HepG2 (cell line): Measurements from ENCODE around the gene CST11. TPM values are rescaled to one million over a fixed set of nuclear protein-coding genes. Genes with fewer than 3 reads are reported as not detected.

ENCODE experiments used
- ATF3 ChIP-seq: sonication (generic); formaldehyde crosslinking; IDR thresholded peaks from 2 replicates; pipeline ENCODE4 v1.4.0; 2020; ENCODE audit warnings: missing genetic modification reagents
- BRF2 ChIP-seq: sonication (generic); formaldehyde crosslinking; IDR thresholded peaks from 2 replicates; pipeline ENCODE4 v1.8.1; 2022; ENCODE audit warnings: mild to moderate bottlenecking, missing genetic modification reagents
- CERS6 ChIP-seq: sonication (generic); formaldehyde crosslinking; IDR thresholded peaks from 2 replicates; pipeline ENCODE4 v1.5.0; 2020; ENCODE audit warnings: missing genetic modification reagents
- CSRNP1 ChIP-seq: sonication (generic); formaldehyde crosslinking; IDR thresholded peaks from 2 replicates; pipeline ENCODE4 v1.8.1; 2023; ENCODE audit warnings: mild to moderate bottlenecking, missing genetic modification reagents
- EZH2 ChIP-seq: conservative IDR thresholded peaks from 2 replicates; pipeline ENCODE4 v1.6.1; 2012; ENCODE audit warnings: mild to moderate bottlenecking, low read depth, low read length, moderate library complexity
- IRF2 ChIP-seq: IDR thresholded peaks from 2 replicates; pipeline ENCODE4 v1.6.1; 2018; ENCODE audit warnings: missing genetic modification reagents, missing compliant biosample characterization
- ISL2 ChIP-seq: sonication (generic); formaldehyde crosslinking; IDR thresholded peaks from 2 replicates; pipeline ENCODE4 v1.5.0; 2020; ENCODE audit warnings: missing genetic modification reagents
- KDM2A ChIP-seq: sonication (generic); formaldehyde crosslinking; IDR thresholded peaks from 2 replicates; pipeline ENCODE4 v1.4.0; 2020; ENCODE audit warnings: low read depth, missing genetic modification reagents, borderline replicate concordance
- MED13 ChIP-seq: sonication (generic); formaldehyde crosslinking; IDR thresholded peaks from 2 replicates; pipeline ENCODE4 v1.5.0; 2020; ENCODE audit warnings: missing genetic modification reagents
- PCBP2 ChIP-seq: fragments of 200-400 bp; formaldehyde crosslinking; optimal IDR thresholded peaks from 2 replicates; pipeline ENCODE3; 2018; ENCODE audit warnings: low read length, low read depth; ENCODE audit not compliant: poor library complexity, severe bottlenecking
- PPARG ChIP-seq: conservative IDR thresholded peaks from 2 replicates; pipeline ENCODE4 v1.6.1; 2016; ENCODE audit warnings: missing biosample characterization, missing genetic modification reagents
- RARA ChIP-seq: IDR thresholded peaks from 2 replicates; pipeline ENCODE4 v1.6.1; 2016; ENCODE audit warnings: missing genetic modification reagents, missing compliant biosample characterization
- ZBTB1 ChIP-seq: sonication (generic); formaldehyde crosslinking; IDR thresholded peaks from 2 replicates; pipeline ENCODE4 v1.4.0; 2020; ENCODE audit warnings: missing genetic modification reagents, borderline replicate concordance
- ZFY ChIP-seq: sonication (generic); formaldehyde crosslinking; IDR thresholded peaks from 2 replicates; pipeline ENCODE4 v1.4.0; 2020; ENCODE audit warnings: missing genetic modification reagents
- ZNF124 ChIP-seq: sonication (generic); formaldehyde crosslinking; IDR thresholded peaks from 2 replicates; pipeline ENCODE4 v1.4.0; 2020; ENCODE audit warnings: missing genetic modification reagents
- ZNF292 ChIP-seq: sonication (generic); formaldehyde crosslinking; IDR thresholded peaks from 2 replicates; pipeline ENCODE4 v1.8.1; 2022; ENCODE audit warnings: mild to moderate bottlenecking, low read depth, missing genetic modification reagents, borderline replicate concordance
- ZNF329 ChIP-seq: sonication (generic); formaldehyde crosslinking; IDR thresholded peaks from 2 replicates; pipeline ENCODE4 v1.9.0; 2021; ENCODE audit warnings: low read depth, mild to moderate bottlenecking, missing genetic modification reagents
- ZNF558 ChIP-seq: sonication (generic); formaldehyde crosslinking; IDR thresholded peaks from 2 replicates; pipeline ENCODE4 v1.9.0; 2022; ENCODE audit warnings: mild to moderate bottlenecking, missing genetic modification reagents, borderline replicate concordance
- ZNF589 ChIP-seq: sonication (generic); formaldehyde crosslinking; conservative IDR thresholded peaks from 2 replicates; pipeline ENCODE4 v1.8.0; 2022; ENCODE audit warnings: mild to moderate bottlenecking, moderate library complexity, missing genetic modification reagents
- polyA plus RNA-seq, 8 experiments: library from polyadenylated mRNA; depleted of rRNA in 3 of 8; stranded (reverse) in 7 of 8; unstranded in 1 of 8; fragments of >200 nt; fragmentation: Illumina TruSeq in 4 of 8; extraction: Trizol in 4 of 8; gene quantifications; 2 replicates each; pipeline versions ENCODE4 v1.2.1 to v1.2.3, GENCODE V29; 2011 to 2016; ENCODE audit warnings: low read depth in 4 of 8, missing spikeins in 1 of 8, mixed read lengths in 1 of 8; ENCODE audit not compliant: insufficient read depth in 1 of 8
- total RNA-seq, 5 experiments: library from RNA; depleted of rRNA; stranded (reverse); fragments of >200 nt; fragmentation: Illumina TruSeq; extraction: Trizol; gene quantifications; 2 replicates each; pipeline ENCODE4 v1.2.3, GENCODE V29; 2016; ENCODE audit warnings: low read depth in 1 of 5

Gene CST11
- total and polyA plus RNA-seq, 2 of the 13 experiments (the other 11 are each of a cell fraction or from before 2014, with no cell fraction given) = not detected

- TF ChIP-seq CSRNP1 (no peak; the same call in none of the 2 replicates), IRF2 (CRISPR knock-in tag) (peak; percentile 70; the same call in 1 of the 2 replicates), EZH2 (no peak), ZNF124 (CRISPR knock-in tag) (0 out of 2 replicates have a peak, but pooled peaks have one; percentile 80), RARA (CRISPR knock-in tag) (peak; percentile 22; the same call in 1 of the 2 replicates), ZNF292 (CRISPR knock-in tag) (peak; percentile 75), ZNF589 (CRISPR knock-in tag) (0 out of 2 replicates have a peak, but pooled peaks have one; percentile 73), CERS6 (no peak; the same call in 1 of the 2 replicates), ZBTB1 (CRISPR knock-in tag) (no peak), BRF2 (CRISPR knock-in tag) (no peak), PCBP2 (no peak), ZNF558 (peak; percentile 59; the same call in 1 of the 2 replicates), KDM2A (CRISPR knock-in tag) (peak; percentile 97), MED13 (CRISPR knock-in tag) (0 out of 2 replicates have a peak, but pooled peaks have one; percentile 54), PPARG (CRISPR knock-in tag) (peak; percentile 68; the same call in 1 of the 2 replicates), ATF3 (CRISPR knock-in tag) (no peak), ISL2 (peak; percentile 71), ZFY (CRISPR knock-in tag) (peak; percentile 94), ZNF329 (CRISPR knock-in tag) (no peak)
Measured at GRCh38 chr20:23420943-23421931, 31.4 kb downstream of the CST11 start, which contains the start of gene NAPB (continued).
